ENCODE measurements around the gene PSG3. TPM values are rescaled to one million over a fixed set of nuclear protein-coding genes. Genes with fewer than 3 reads are reported as not detected.
"Not testable (repeated sequence)": the region's sequence is repeated elsewhere in the genome, so short reads cannot be mapped to it uniquely, and the experiment has no call there.

PSG3 gene
- total and polyA plus RNA-seq, 9 donors: 0.42 TPM; not detected in 8

GRCh38 chr19:42762789-42763188 lies 22.5 kb upstream of the PSG3 start:
- no peak overlapping the region for H3K27ac ChIP-seq
- WGBS, 3 donors: 88 to 94% (median 91%) methylated on average over 2 of the region's 2 CpGs
- H3K27me3 ChIP-seq: no peaks in the 10 kb centered on the region
- no peak overlapping the region for H3K4me3 ChIP-seq
- H3K36me3 ChIP-seq: no peaks in the 10 kb centered on the region
- DNase-seq: no peak
- no peaks in the 10 kb centered on the region for H3K4me1 ChIP-seq (ENCODE audit: insufficient read depth)
- TF ChIP-seq EP300 (IDR thresholded peaks at IDR 0.05) (no peak), POLR2A (IDR thresholded peaks at IDR 0.05) (no peak), CTCF (IDR thresholded peaks at IDR 0.05) (no peak)
- H3K9me3 ChIP-seq: no peaks in the 10 kb centered on the region
- intact Hi-C loops (cut with DNase I): no loop called here

- H3K27me3 ChIP-seq; H3K4me1 ChIP-seq (ENCODE audit: insufficient read depth); H3K9me3 ChIP-seq; DNase-seq; intact Hi-C loops (cut with DNase I); H3K4me3 ChIP-seq; H3K36me3 ChIP-seq; H3K27ac ChIP-seq: not testable (repeated sequence)
- WGBS, 3 donors: 33 to 89% (median 69%) methylated on average over 1 of the region's 1 CpG
Measured at GRCh38 chr19:42761924-42762295, 21.6 kb upstream of the PSG3 start.

GRCh38 chr19:42760954-42761923 lies 21.0 kb upstream of the PSG3 start:
- H3K27me3 ChIP-seq; H3K9me3 ChIP-seq; intact Hi-C loops (cut with DNase I); H3K4me3 ChIP-seq; H3K27ac ChIP-seq; H3K36me3 ChIP-seq; H3K4me1 ChIP-seq (ENCODE audit: insufficient read depth); DNase-seq: not testable (repeated sequence)
- 21 to 38% (median 27%) methylated on average over 7 of the region's 7 CpGs for WGBS, 3 donors

- intact Hi-C loops (cut with DNase I); H3K27ac ChIP-seq; H3K36me3 ChIP-seq; H3K4me1 ChIP-seq (ENCODE audit: insufficient read depth); DNase-seq; H3K4me3 ChIP-seq; H3K9me3 ChIP-seq; H3K27me3 ChIP-seq: not testable (repeated sequence)
- WGBS, 3 donors: 12 to 25% (median 19%) methylated on average over 3 of the region's 3 CpGs
Measured at GRCh38 chr19:42758667-42759066, 18.4 kb upstream of the PSG3 start.

GRCh38 chr19:42752246-42752645 lies 12.0 kb upstream of the PSG3 start:
- H3K27me3 ChIP-seq; H3K4me1 ChIP-seq (ENCODE audit: insufficient read depth); H3K4me3 ChIP-seq; H3K27ac ChIP-seq; DNase-seq; H3K36me3 ChIP-seq; H3K9me3 ChIP-seq; intact Hi-C loops (cut with DNase I): not testable (repeated sequence)
- 81 to 97% (median 91%) methylated on average over 1 of the region's 1 CpG for WGBS, 3 donors

- H3K27ac ChIP-seq; intact Hi-C loops (cut with DNase I); H3K27me3 ChIP-seq; DNase-seq; H3K36me3 ChIP-seq; H3K9me3 ChIP-seq; H3K4me3 ChIP-seq; H3K4me1 ChIP-seq (ENCODE audit: insufficient read depth): not testable (repeated sequence)
- WGBS, 3 donors: 24 to 34% (median 31%) methylated on average over 13 to 14 of the region's 14 CpGs
Measured at GRCh38 chr19:42741726-42742607, 1.7 kb upstream of the PSG3 start.

- intact Hi-C loops (cut with DNase I); H3K4me1 ChIP-seq (ENCODE audit: insufficient read depth); H3K4me3 ChIP-seq; H3K27ac ChIP-seq; H3K9me3 ChIP-seq; H3K36me3 ChIP-seq; H3K27me3 ChIP-seq; DNase-seq: not testable (repeated sequence)
- WGBS, 3 donors: 42 to 46% (median 45%) methylated on average over 2 of the region's 2 CpGs
Measured at GRCh38 chr19:42737581-42738011, 2.7 kb downstream of the PSG3 start.

GRCh38 chr19:42728341-42728740 lies 11.9 kb downstream of the PSG3 start:
- 59 to 70% (median 61%) methylated on average over 5 of the region's 5 CpGs for WGBS, 3 donors
- DNase-seq; intact Hi-C loops (cut with DNase I): not testable (repeated sequence)

GRCh38 chr19:42714000-42714399 lies 26.3 kb downstream of the PSG3 start:
- H3K36me3 ChIP-seq; intact Hi-C loops (cut with DNase I); H3K4me3 ChIP-seq; H3K4me1 ChIP-seq (ENCODE audit: insufficient read depth); H3K9me3 ChIP-seq; DNase-seq; H3K27ac ChIP-seq; H3K27me3 ChIP-seq: not testable (repeated sequence)
- WGBS, 3 donors: 51 to 86% (median 65%) methylated on average over 1 of the region's 1 CpG

More at GRCh38 chr19:42728341-42728740, 11.9 kb downstream of the PSG3 start:
- not testable (repeated sequence) for H3K36me3 ChIP-seq; H3K4me3 ChIP-seq; H3K27me3 ChIP-seq; H3K4me1 ChIP-seq (ENCODE audit: insufficient read depth); H3K9me3 ChIP-seq; H3K27ac ChIP-seq

- H3K4me1 ChIP-seq (ENCODE audit: insufficient read depth); H3K9me3 ChIP-seq; H3K36me3 ChIP-seq; H3K27me3 ChIP-seq; DNase-seq; H3K27ac ChIP-seq; intact Hi-C loops (cut with DNase I); H3K4me3 ChIP-seq: not testable (repeated sequence)
- 52 to 72% (median 53%) methylated on average over 6 of the region's 6 CpGs for WGBS, 3 donors
Measured at GRCh38 chr19:42712753-42713152, 27.5 kb downstream of the PSG3 start.
